Activated naive CD8-positive, alpha-beta T cell treated with anti-CD3 and anti-CD28 coated beads for 36 hours (primary cell): ENCODE measurements around the gene PLAAT1. TPM values are rescaled to one million over a fixed set of nuclear protein-coding genes. Genes with fewer than 3 reads are reported as not detected.

ENCODE experiments used
- DNase-seq: peaks from one replicate; pipeline ENCODE4 v3.0.0; 2021
- H3K27ac Mint-ChIP-seq: one replicate; pipeline ENCODE4 v1.8.0; 2022; ENCODE audit warnings: mild to moderate bottlenecking, moderate library complexity, mixed read lengths
- H3K27me3 Mint-ChIP-seq: one replicate; pipeline ENCODE4 v1.8.0; 2022; ENCODE audit warnings: mild to moderate bottlenecking, mixed read lengths
- H3K36me3 Mint-ChIP-seq: one replicate; pipeline ENCODE4 v1.8.0; 2021; ENCODE audit warnings: mild to moderate bottlenecking, mixed read lengths
- H3K4me1 Mint-ChIP-seq: one replicate; pipeline ENCODE4 v1.8.0; 2021; ENCODE audit warnings: mixed read lengths
- H3K4me3 Mint-ChIP-seq: one replicate; pipeline ENCODE4 v1.8.0; 2022; ENCODE audit warnings: mild to moderate bottlenecking, moderate library complexity, mixed read lengths
- H3K9me3 Mint-ChIP-seq: one replicate; pipeline ENCODE4 v1.8.0; 2022; ENCODE audit warnings: mixed read lengths
- total RNA-seq, 2 experiments: library from RNA; stranded (reverse); gene quantifications; one replicate each; pipeline ENCODE4 v1.2.3, GENCODE V29; 2021

PLAAT1 gene
- under 1 TPM; 0.25 to 0.28 TPM for total RNA-seq

GRCh38 chr3:193240850-193241706 is at the start of gene PLAAT1:
Gene PLAAT1, plus strand, starts transcription at chr3:193241222. Its CDS starts 14,429 bp downstream, at chr3:193255651.
- no peak within 1 kb of the TSS for H3K27ac Mint-ChIP-seq

DNA sequence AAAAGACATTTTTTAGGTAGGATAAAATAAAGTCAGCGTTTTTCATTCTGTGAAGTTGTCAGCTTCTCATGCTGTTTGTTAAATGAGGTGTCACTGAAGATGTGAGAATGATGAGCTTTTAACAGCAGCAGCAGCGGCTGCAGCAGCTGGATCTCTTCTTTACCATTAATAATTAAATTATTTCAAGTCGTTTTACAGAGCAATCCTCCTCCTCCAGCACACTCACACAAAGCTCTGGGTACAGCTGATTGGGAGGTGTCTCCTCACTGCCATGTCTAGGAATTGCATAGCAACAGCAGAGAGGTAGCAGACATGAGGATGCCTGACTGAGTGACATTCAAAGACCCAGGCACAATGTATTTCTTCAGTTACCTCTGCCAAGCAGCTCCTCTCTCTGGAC is 46.7 kb upstream of the PLAAT1 start:
- no peaks in the 10 kb centered on the region for H3K4me1 Mint-ChIP-seq
- DNase-seq, result no peak
- no peaks in the 10 kb centered on the region for H3K27me3 Mint-ChIP-seq
- no peak overlapping the region for H3K4me3 Mint-ChIP-seq
- H3K36me3 Mint-ChIP-seq, result no peaks in the 10 kb centered on the region
- no peaks in the 10 kb centered on the region for H3K9me3 Mint-ChIP-seq
- H3K27ac Mint-ChIP-seq, result no peak overlapping the region

More at GRCh38 chr3:193240850-193241706, at the start of gene PLAAT1:
- H3K4me1 Mint-ChIP-seq, result no peaks in the 10 kb centered on the region
- H3K36me3 Mint-ChIP-seq, result no peaks in the 10 kb centered on the region
- DNase-seq, result peak; percentile 44
- peak within 1 kb of the TSS; percentile 61 for H3K4me3 Mint-ChIP-seq
- peaks cover 65% of the 10 kb centered on the region for H3K27me3 Mint-ChIP-seq
- peaks cover 4% of the 10 kb centered on the region for H3K9me3 Mint-ChIP-seq

DNA sequence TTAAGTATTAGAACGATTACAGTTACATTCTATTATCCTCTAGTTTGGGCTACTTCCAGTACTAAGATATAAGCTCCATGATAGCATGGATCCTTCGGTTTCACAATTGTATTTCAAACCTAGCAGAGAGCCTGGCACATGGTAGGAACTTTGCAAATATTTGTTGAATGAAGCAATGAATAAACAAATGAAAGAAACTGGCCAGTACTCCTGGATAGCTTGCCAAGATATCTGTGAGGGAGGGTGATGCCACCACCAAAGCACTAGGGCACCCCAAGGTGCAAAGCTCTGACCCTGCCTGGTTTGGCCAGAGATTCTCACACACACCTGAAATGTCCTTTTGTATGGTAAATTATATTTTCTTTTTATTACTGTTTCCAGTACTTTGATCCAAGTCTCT is 44.3 kb upstream of the PLAAT1 start:
- Mint-ChIP-seq H3K9me3 (no peaks in the 10 kb centered on the region), H3K27ac (no peak overlapping the region), H3K4me3 (no peak overlapping the region), H3K4me1 (no peaks in the 10 kb centered on the region), H3K27me3 (no peaks in the 10 kb centered on the region), H3K36me3 (no peaks in the 10 kb centered on the region)
- DNase-seq, result no peak

GRCh38 chr3:193207290-193208273 is 33.4 kb upstream of the PLAAT1 start:
- H3K4me1 Mint-ChIP-seq, result no peaks in the 10 kb centered on the region
- H3K9me3 Mint-ChIP-seq, result no peaks in the 10 kb centered on the region
- H3K36me3 Mint-ChIP-seq, result no peaks in the 10 kb centered on the region

GRCh38 chr3:193210618-193211017 is 30.4 kb upstream of the PLAAT1 start:
- H3K4me3 Mint-ChIP-seq, result no peak overlapping the region
- H3K27ac Mint-ChIP-seq, result no peak overlapping the region
- H3K9me3 Mint-ChIP-seq, result no peaks in the 10 kb centered on the region
- H3K27me3 Mint-ChIP-seq, result peaks cover 6% of the 10 kb centered on the region
- no peaks in the 10 kb centered on the region for H3K4me1 Mint-ChIP-seq
- no peak for DNase-seq
- H3K36me3 Mint-ChIP-seq, result no peaks in the 10 kb centered on the region

More at GRCh38 chr3:193207290-193208273, 33.4 kb upstream of the PLAAT1 start:
- H3K4me3 Mint-ChIP-seq, result no peak overlapping the region
- peaks cover 6% of the 10 kb centered on the region for H3K27me3 Mint-ChIP-seq
- no peak overlapping the region for H3K27ac Mint-ChIP-seq
- DNase-seq, result no peak

- no peaks in the 10 kb centered on the region for H3K9me3 Mint-ChIP-seq
- H3K4me3 Mint-ChIP-seq, result no peak overlapping the region
- H3K4me1 Mint-ChIP-seq, result no peaks in the 10 kb centered on the region
Observed at GRCh38 chr3:193211173-193211572, 29.8 kb upstream of the PLAAT1 start.

GRCh38 chr3:193211984-193212383 is 29.0 kb upstream of the PLAAT1 start:
- H3K36me3 Mint-ChIP-seq, result no peaks in the 10 kb centered on the region
- H3K4me1 Mint-ChIP-seq, result no peaks in the 10 kb centered on the region
- H3K27me3 Mint-ChIP-seq, result peaks cover 3% of the 10 kb centered on the region

More at GRCh38 chr3:193211173-193211572, 29.8 kb upstream of the PLAAT1 start:
- Mint-ChIP-seq H3K36me3 (no peaks in the 10 kb centered on the region), H3K27ac (no peak overlapping the region), H3K27me3 (peaks cover 3% of the 10 kb centered on the region)
- DNase-seq, result no peak

GRCh38 chr3:193212844-193213243 is 28.2 kb upstream of the PLAAT1 start:
- no peak overlapping the region for H3K4me3 Mint-ChIP-seq
- H3K27ac Mint-ChIP-seq, result no peak overlapping the region
- H3K36me3 Mint-ChIP-seq, result no peaks in the 10 kb centered on the region
- peaks cover 7% of the 10 kb centered on the region for H3K27me3 Mint-ChIP-seq
- no peak for DNase-seq
- H3K9me3 Mint-ChIP-seq, result no peaks in the 10 kb centered on the region
- H3K4me1 Mint-ChIP-seq, result no peaks in the 10 kb centered on the region

More at GRCh38 chr3:193211984-193212383, 29.0 kb upstream of the PLAAT1 start:
- Mint-ChIP-seq H3K9me3 (no peaks in the 10 kb centered on the region), H3K27ac (no peak overlapping the region), H3K4me3 (no peak overlapping the region)
- DNase-seq, result no peak

GRCh38 chr3:193214445-193214844 is 26.6 kb upstream of the PLAAT1 start:
- Mint-ChIP-seq H3K36me3 (no peaks in the 10 kb centered on the region), H3K4me1 (no peaks in the 10 kb centered on the region), H3K27me3 (peaks cover 5% of the 10 kb centered on the region), H3K9me3 (no peaks in the 10 kb centered on the region), H3K27ac (no peak overlapping the region), H3K4me3 (no peak overlapping the region)
- DNase-seq, result no peak

DNA sequence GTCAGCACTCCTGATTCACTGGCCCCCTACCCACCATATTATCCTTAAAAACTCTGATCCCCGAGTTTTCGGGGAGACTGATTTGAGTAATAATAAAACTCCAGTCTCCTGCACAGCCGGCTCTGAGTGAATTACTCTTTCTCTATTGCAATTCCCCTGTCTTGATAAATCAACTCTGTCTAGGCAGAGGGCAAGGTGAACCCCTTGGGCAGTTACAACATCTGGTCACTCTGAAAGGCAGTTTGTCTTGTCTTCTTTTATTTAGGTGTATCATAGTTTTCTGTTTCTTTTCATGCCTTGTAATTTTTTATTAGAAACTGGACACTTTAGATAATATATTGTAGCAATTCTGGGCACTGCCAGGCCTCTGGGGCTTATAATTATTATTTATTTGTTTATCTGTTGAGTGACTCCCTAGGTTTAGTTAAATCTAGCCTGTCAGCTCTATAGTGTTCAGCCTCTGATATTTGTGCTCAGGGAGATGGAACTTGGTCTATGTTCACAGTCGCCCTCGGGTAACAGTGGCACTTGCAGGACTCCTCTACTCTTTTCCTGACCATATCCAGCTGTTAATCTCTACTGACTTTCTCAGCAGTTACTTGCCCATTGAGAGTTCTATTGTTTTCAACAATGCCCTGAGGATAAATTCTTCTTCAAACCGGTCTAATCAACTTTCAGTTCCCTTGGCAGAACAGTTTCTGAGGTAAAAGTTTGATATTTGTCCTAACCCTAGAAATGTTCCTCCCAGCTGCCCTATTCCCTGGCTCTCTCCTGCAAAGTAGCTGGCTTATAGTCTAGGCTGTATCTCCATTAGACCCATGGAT is 15.5 kb upstream of the PLAAT1 start:
- H3K4me3 Mint-ChIP-seq, result no peak overlapping the region
- no peak overlapping the region for H3K27ac Mint-ChIP-seq
- H3K4me1 Mint-ChIP-seq, result no peaks in the 10 kb centered on the region
- no peaks in the 10 kb centered on the region for H3K9me3 Mint-ChIP-seq
- H3K27me3 Mint-ChIP-seq, result peaks cover 22% of the 10 kb centered on the region
- H3K36me3 Mint-ChIP-seq, result no peaks in the 10 kb centered on the region
- DNase-seq, result no peak

- Mint-ChIP-seq H3K27me3 (peaks cover 26% of the 10 kb centered on the region), H3K4me3 (no peak overlapping the region), H3K4me1 (no peaks in the 10 kb centered on the region), H3K27ac (no peak overlapping the region), H3K36me3 (no peaks in the 10 kb centered on the region), H3K9me3 (no peaks in the 10 kb centered on the region)
- DNase-seq, result no peak
Observed at GRCh38 chr3:193228206-193228605, 12.8 kb upstream of the PLAAT1 start.

DNA sequence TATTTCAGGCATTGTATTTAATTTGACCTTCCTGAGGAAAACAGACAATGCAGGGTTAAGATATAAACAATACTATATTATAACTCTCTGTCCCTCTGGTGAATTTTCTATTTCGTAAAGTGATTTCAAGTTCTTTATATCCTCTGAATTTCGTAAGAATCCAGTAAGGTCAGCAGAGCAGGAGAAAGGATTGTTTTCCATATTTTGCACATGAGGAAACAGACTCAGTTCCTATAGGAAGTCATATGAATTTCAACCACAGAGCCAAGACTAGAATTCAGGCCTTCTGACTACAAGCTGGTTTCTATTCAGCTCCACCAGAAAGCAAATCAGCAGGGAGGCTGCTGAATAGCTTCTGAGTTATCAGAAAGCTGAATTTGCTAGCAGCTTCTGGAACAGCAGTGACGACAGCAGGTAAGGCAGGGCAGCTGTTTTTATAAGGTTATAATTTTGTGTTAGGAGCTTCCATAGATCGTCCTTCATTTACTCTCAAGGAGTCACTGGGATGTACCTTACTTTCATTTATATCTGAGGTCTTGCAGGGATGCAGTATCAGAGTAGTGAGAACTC is 11.1 kb upstream of the PLAAT1 start:
- Mint-ChIP-seq H3K27ac (no peak overlapping the region), H3K4me3 (no peak overlapping the region), H3K4me1 (no peaks in the 10 kb centered on the region), H3K9me3 (no peaks in the 10 kb centered on the region), H3K36me3 (no peaks in the 10 kb centered on the region), H3K27me3 (peaks cover 21% of the 10 kb centered on the region)
- no peak for DNase-seq

GRCh38 chr3:193230610-193231009 is 10.4 kb upstream of the PLAAT1 start:
- Mint-ChIP-seq H3K4me1 (no peaks in the 10 kb centered on the region), H3K4me3 (no peak overlapping the region), H3K27ac (no peak overlapping the region), H3K27me3 (peaks cover 17% of the 10 kb centered on the region), H3K36me3 (no peaks in the 10 kb centered on the region), H3K9me3 (no peaks in the 10 kb centered on the region)
- DNase-seq, result no peak

DNA sequence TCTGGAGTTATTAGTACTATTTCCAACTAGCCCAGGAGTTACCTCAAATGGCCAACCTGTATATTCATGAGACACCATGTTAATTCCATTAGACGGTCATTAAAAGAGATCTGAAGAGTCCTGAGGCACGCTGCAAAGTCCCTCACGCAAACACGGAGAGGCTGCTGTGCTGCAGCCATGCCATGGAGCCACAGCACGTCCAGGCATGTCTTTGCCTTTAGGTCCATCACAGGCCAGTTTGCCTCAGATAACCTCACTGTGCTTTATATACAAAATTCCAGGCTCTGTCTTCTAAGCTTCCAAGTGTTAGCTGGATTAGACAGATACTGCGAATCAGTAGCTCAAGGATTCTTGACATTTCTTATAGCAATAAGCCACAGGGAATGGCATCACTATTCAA is 9.8 kb upstream of the PLAAT1 start:
- Mint-ChIP-seq H3K27ac (no peak overlapping the region), H3K9me3 (no peaks in the 10 kb centered on the region), H3K36me3 (no peaks in the 10 kb centered on the region), H3K4me3 (no peak overlapping the region), H3K4me1 (no peaks in the 10 kb centered on the region), H3K27me3 (peaks cover 17% of the 10 kb centered on the region)
- DNase-seq, result no peak
